HG03460 (cell line): Measurements from ENCODE around the gene TESMIN.

Experiments
- ATAC-seq: cut with Tn5 transposase; IDR thresholded peaks from one replicate; pipeline ENCODE4 v1.9.1; 2021; ENCODE audit not compliant: unreplicated experiment

Gene TESMIN

GRCh38 chr11:68751331-68751856 lies at the start of gene TESMIN:
Gene TESMIN (minus strand): TSS chr11:68751520. CDS start chr11:68750660, 860 bp downstream.
- no peak for ATAC-seq

GRCh38 chr11:68798221-68798813 lies 47.0 kb upstream of the TESMIN start:
- ATAC-seq = no peak

- no peak for ATAC-seq
These were observed 45.5 kb upstream of the TESMIN start for GRCh38 chr11:68796801-68797200.

GRCh38 chr11:68792400-68792966 lies 41.2 kb upstream of the TESMIN start:
- no peak for ATAC-seq

GRCh38 chr11:68784653-68785052 lies 33.3 kb upstream of the TESMIN start:
- ATAC-seq = no peak

- ATAC-seq = no peak
These were observed 32.0 kb upstream of the TESMIN start for GRCh38 chr11:68783216-68783821.

GRCh38 chr11:68782711-68783110 lies 31.4 kb upstream of the TESMIN start:
- ATAC-seq = no peak

- no peak for ATAC-seq
These were observed 29.5 kb upstream of the TESMIN start for GRCh38 chr11:68780829-68781228.

GRCh38 chr11:68778205-68778604 lies 26.9 kb upstream of the TESMIN start:
- no peak for ATAC-seq

- ATAC-seq = no peak
These were observed 25.3 kb upstream of the TESMIN start for GRCh38 chr11:68776442-68777235.

- no peak for ATAC-seq
These were observed 24.6 kb upstream of the TESMIN start for GRCh38 chr11:68775951-68776388.

GRCh38 chr11:68774194-68774585 lies 22.9 kb upstream of the TESMIN start:
- ATAC-seq = no peak

- no peak for ATAC-seq
These were observed 22.3 kb upstream of the TESMIN start for GRCh38 chr11:68773521-68774193.

- no peak for ATAC-seq
These were observed 21.6 kb upstream of the TESMIN start for GRCh38 chr11:68772936-68773335.

- no peak for ATAC-seq
These were observed 19.5 kb upstream of the TESMIN start for GRCh38 chr11:68770781-68771180.

- ATAC-seq = no peak
These were observed 16.4 kb upstream of the TESMIN start for GRCh38 chr11:68767672-68768071.

- no peak for ATAC-seq
These were observed 15.5 kb upstream of the TESMIN start for GRCh38 chr11:68766786-68767185.

GRCh38 chr11:68764746-68765145 lies 13.4 kb upstream of the TESMIN start:
- ATAC-seq = no peak

- no peak for ATAC-seq
These were observed 12.8 kb upstream of the TESMIN start for GRCh38 chr11:68763926-68764657.

GRCh38 chr11:68763181-68763721 lies 11.9 kb upstream of the TESMIN start:
- ATAC-seq = no peak
